Neural cell (in vitro differentiated cells): Measurements from ENCODE around the gene ORC3. TPM values are rescaled to one million over a fixed set of nuclear protein-coding genes. Genes with fewer than 3 reads are reported as not detected.
"Not testable (repeated sequence)": the region's sequence is repeated elsewhere in the genome, so short reads cannot be mapped to it uniquely, and the experiment has no call there.

ENCODE experiments used
- H2AFZ ChIP-seq: fragments of 200-600, 300-800 bp; sonication (generic), shearing (Covaris generic); 2 replicates; pipeline ENCODE4 v1.6.0; 2014; ENCODE audit warnings: low read depth, mild to moderate bottlenecking, antibody characterized with exemption, low read length, moderate library complexity
- H3F3A ChIP-seq: fragments of 200-600 bp; shearing (Covaris generic); 2 replicates; pipeline ENCODE4 v1.6.1; 2016; ENCODE audit warnings: mild to moderate bottlenecking, moderate library complexity, mixed read lengths, antibody characterized with exemption, low read length; ENCODE audit not compliant: insufficient read depth, poor library complexity, severe bottlenecking
- H3K27ac ChIP-seq: fragments of 200-600, 300-800 bp; sonication (generic), shearing (Covaris generic); 2 replicates; pipeline ENCODE4 v1.5.1; 2014; ENCODE audit warnings: mild to moderate bottlenecking, low read length, moderate library complexity
- H3K27me3 ChIP-seq: fragments of 300-800, 200-600 bp; sonication (generic), shearing (Covaris generic); 2 replicates; pipeline ENCODE4 v1.6.0; 2014; ENCODE audit warnings: mild to moderate bottlenecking, low read depth, low read length, moderate library complexity; ENCODE audit not compliant: insufficient read depth
- H3K36me3 ChIP-seq: fragments of 300-800, 200-600 bp; sonication (generic), shearing (Covaris generic); 2 replicates; pipeline ENCODE4 v1.5.1; 2014; ENCODE audit warnings: mild to moderate bottlenecking, antibody characterized with exemption, low read length, moderate library complexity; ENCODE audit not compliant: insufficient read depth
- H3K4me2 ChIP-seq: fragments of 300-800, 200-600 bp; sonication (generic), shearing (Covaris generic); 2 replicates; pipeline ENCODE4 v1.6.0; 2014; ENCODE audit warnings: mild to moderate bottlenecking, low read length
- H3K4me3 ChIP-seq: fragments of 300-800, 200-600 bp; sonication (generic), shearing (Covaris generic); 2 replicates; pipeline ENCODE4 v1.5.1; 2014; ENCODE audit warnings: mild to moderate bottlenecking, low read length, moderate library complexity
- H3K79me2 ChIP-seq: fragments of 200-600 bp; shearing (Covaris generic); replicated peaks from 2 replicates; pipeline ENCODE4 v1.6.0; 2014; ENCODE audit warnings: mild to moderate bottlenecking, low read length, moderate library complexity; ENCODE audit not compliant: insufficient read depth
- H3K9ac ChIP-seq: fragments of 300-800, 200-600 bp; sonication (generic), shearing (Covaris generic); 2 replicates; pipeline ENCODE4 v1.6.1; 2016; ENCODE audit warnings: mild to moderate bottlenecking, low read length, mixed read lengths
- H3K9me2 ChIP-seq: fragments of 200-600 bp; shearing (Covaris generic); 2 replicates; pipeline ENCODE4 v1.6.1; 2016; ENCODE audit warnings: mild to moderate bottlenecking, low read length, mixed read lengths; ENCODE audit not compliant: insufficient read depth
- H3K9me3 ChIP-seq: fragments of 200-600, 300-800 bp; sonication (generic), shearing (Covaris generic); 2 replicates; pipeline ENCODE4 v1.6.1; 2016; ENCODE audit warnings: mild to moderate bottlenecking, mixed run types, low read length, moderate library complexity, mixed read lengths
- H4K20me1 ChIP-seq: fragments of 200-600 bp; shearing (Covaris generic); 2 replicates; pipeline ENCODE4 v1.6.1; 2016; ENCODE audit warnings: mild to moderate bottlenecking, mixed run types; ENCODE audit not compliant: insufficient read depth
- CTCF ChIP-seq: fragments of 450-650 bp; IDR thresholded peaks from 2 replicates; pipeline ENCODE4 v1.5.1; 2014; ENCODE audit warnings: antibody characterized with exemption, mild to moderate bottlenecking, moderate library complexity; ENCODE audit not compliant: poor library complexity, severe bottlenecking
- EP300 ChIP-seq: fragments of 450-650 bp; conservative IDR thresholded peaks from 2 replicates; pipeline ENCODE4 v1.6.1; 2014; ENCODE audit warnings: antibody characterized with exemption, mild to moderate bottlenecking, moderate library complexity; ENCODE audit not compliant: poor library complexity, severe bottlenecking
- EZH2 ChIP-seq: fragments of 200-600, 300-800 bp; shearing (Covaris generic), sonication (generic); IDR thresholded peaks from 2 replicates; pipeline ENCODE4 v1.6.1; 2014; ENCODE audit warnings: antibody characterized with exemption, low read length, borderline replicate concordance, mild to moderate bottlenecking; ENCODE audit not compliant: insufficient read depth, poor library complexity, severe bottlenecking
- MXI1 ChIP-seq: fragments of 450-650 bp; conservative IDR thresholded peaks from 2 replicates; pipeline ENCODE4 v1.6.1; 2014; ENCODE audit warnings: antibody characterized with exemption, mild to moderate bottlenecking; ENCODE audit not compliant: poor library complexity, severe bottlenecking
- POLR2AphosphoS5 ChIP-seq: IDR thresholded peaks from 2 replicates; pipeline ENCODE4 v1.6.1; 2012
- RAD21 ChIP-seq: fragments of 450-650 bp; conservative IDR thresholded peaks from 2 replicates; pipeline ENCODE4 v1.6.1; 2014; ENCODE audit warnings: antibody characterized with exemption, mild to moderate bottlenecking, moderate library complexity
- REST ChIP-seq: IDR thresholded peaks from 2 replicates; pipeline ENCODE4 v1.6.1; 2012; ENCODE audit warnings: borderline replicate concordance
- SMC3 ChIP-seq: fragments of 450-650 bp; conservative IDR thresholded peaks from 2 replicates; pipeline ENCODE4 v1.6.1; 2014; ENCODE audit warnings: antibody characterized with exemption, mild to moderate bottlenecking, moderate library complexity; ENCODE audit not compliant: poor library complexity
- TAF1 ChIP-seq: IDR thresholded peaks from 2 replicates; pipeline ENCODE4 v1.6.1; 2012; ENCODE audit warnings: low read depth
- polyA plus RNA-seq: library from polyadenylated mRNA; depleted of rRNA; stranded (reverse); fragments of >200 nt; gene quantifications from 2 replicates; pipeline ENCODE4 v1.2.3, GENCODE V29; 2014

Gene ORC3
- polyA plus RNA-seq, 1 donor from 2014 or later: 43.7 TPM

- H3K9ac ChIP-seq: peak overlapping the region; percentile 68
Observed at GRCh38 chr6:87703039-87703438, 113.1 kb downstream of the ORC3 start.

GRCh38 chr6:87705070-87705691 is 115.2 kb downstream of the ORC3 start:
- Histone ChIP-seq H3K9me3 (no peaks in the 10 kb centered on the region), H4K20me1 (no peaks in the 10 kb centered on the region), H3K27ac (no peak overlapping the region), H3K36me3 (no peaks in the 10 kb centered on the region), H3K4me2 (no peak overlapping the region), H3K9me2 (no peaks in the 10 kb centered on the region), H3K9ac (no peak overlapping the region), H3K27me3 (no peaks in the 10 kb centered on the region), H3K79me2 (peaks cover 18% of the 10 kb centered on the region), H3K4me3 (no peak overlapping the region), H3F3A (no peaks in the 10 kb centered on the region), H2AFZ (no peak overlapping the region)
- TF ChIP-seq EZH2: no peak
- TF ChIP-seq TAF1: no peak
- TF ChIP-seq EP300: no peak
- TF ChIP-seq SMC3: no peak
- TF ChIP-seq POLR2AphosphoS5: no peak
- TF ChIP-seq RAD21: no peak
- TF ChIP-seq MXI1: no peak
- TF ChIP-seq CTCF: no peak

More at GRCh38 chr6:87703039-87703438, 113.1 kb downstream of the ORC3 start:
- H3K36me3 ChIP-seq, H2AFZ ChIP-seq, H3K9me3 ChIP-seq, H4K20me1 ChIP-seq, H3K27me3 ChIP-seq, H3K9me2 ChIP-seq, H3F3A ChIP-seq: not testable (repeated sequence)
- Histone ChIP-seq H3K4me2 (peak overlapping the region; percentile 98), H3K4me3 (peak overlapping the region; percentile 92), H3K79me2 (peaks cover 39% of the 10 kb centered on the region), H3K27ac (peak overlapping the region; percentile 85)

DNA sequence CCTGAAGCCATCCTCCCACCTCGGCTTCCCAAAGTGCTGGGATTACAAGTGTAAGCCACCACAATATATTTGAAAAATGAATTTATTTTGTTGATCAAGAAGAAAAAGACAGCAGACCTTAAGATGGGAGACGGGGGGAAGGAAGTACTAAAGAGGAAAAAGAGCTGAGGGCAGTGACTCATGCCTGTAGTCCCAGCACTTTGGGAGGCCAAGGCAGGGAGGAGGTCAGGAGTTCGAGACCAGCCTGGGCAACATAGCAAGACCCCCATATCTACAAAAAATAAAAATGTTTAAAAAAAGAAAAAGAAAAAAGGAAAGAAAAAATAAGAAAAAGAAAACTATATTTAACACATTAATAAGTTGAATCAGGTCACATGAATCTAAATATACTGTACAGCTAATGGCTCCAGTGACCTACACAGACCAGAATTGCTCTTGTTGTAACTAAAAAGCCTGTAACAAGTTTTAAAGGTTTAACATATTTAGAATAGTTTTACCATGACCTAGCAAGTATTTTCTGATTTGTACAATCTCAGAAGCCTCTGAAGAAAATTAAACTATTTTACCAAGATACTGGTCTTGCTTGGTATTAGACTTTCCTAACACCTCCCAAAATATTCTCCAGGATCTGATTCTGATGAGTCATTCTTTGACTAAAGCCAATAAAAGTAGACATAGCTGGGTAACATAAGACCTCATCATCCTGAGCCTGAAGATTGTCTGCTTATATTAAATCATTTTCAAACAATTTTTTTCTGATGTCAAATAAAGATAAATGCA is 116.4 kb downstream of the ORC3 start:
- no peaks in the 10 kb centered on the region for H3K9me3 ChIP-seq
- no peak overlapping the region for H3K9ac ChIP-seq
- H3K27me3 ChIP-seq: no peaks in the 10 kb centered on the region
- peaks cover 6% of the 10 kb centered on the region for H3K79me2 ChIP-seq
- H3K36me3 ChIP-seq: no peaks in the 10 kb centered on the region
- H4K20me1 ChIP-seq: no peaks in the 10 kb centered on the region
- TF ChIP-seq RAD21: no peak
- TF ChIP-seq EZH2: no peak
- TF ChIP-seq REST: no peak
- no peak for TF ChIP-seq EP300
- no peak for TF ChIP-seq TAF1
- TF ChIP-seq POLR2AphosphoS5: no peak
- no peak for TF ChIP-seq MXI1
- TF ChIP-seq SMC3: no peak
- TF ChIP-seq CTCF: no peak
- H3F3A ChIP-seq: no peaks in the 10 kb centered on the region
- H3K4me2 ChIP-seq: no peak overlapping the region
- no peak overlapping the region for H3K4me3 ChIP-seq
- no peak overlapping the region for H2AFZ ChIP-seq
- no peak overlapping the region for H3K27ac ChIP-seq
- no peaks in the 10 kb centered on the region for H3K9me2 ChIP-seq
